Cardiac muscle cell (in vitro differentiated cells and primary cell): ENCODE results near the gene MORF4L1. TPM values are rescaled to one million over a fixed set of nuclear protein-coding genes. Genes with fewer than 3 reads are reported as not detected.

Experiments used
- DNase-seq, 2 donors: peaks; one replicate each; pipeline versions ENCODE4 v3.0.0 to v3.0.0-alpha.2; 2010 to 2017; ENCODE audit warnings: low read depth in 1 of 2, low spot score in 1 of 2
- H3K27ac ChIP-seq: fragments of 200-600 bp; sonication (generic); 2 replicates; pipeline ENCODE4 v1.5.1; 2016
- H3K27me3 ChIP-seq: fragments of 200-600 bp; sonication (generic); 2 replicates; pipeline ENCODE4 v1.6.0; 2016; ENCODE audit warnings: control low read depth
- H3K36me3 ChIP-seq: fragments of 200-600 bp; sonication (generic); 2 replicates; pipeline ENCODE4 v1.5.1; 2016; ENCODE audit warnings: control low read depth
- H3K4me1 ChIP-seq: fragments of 200-600 bp; sonication (generic); 2 replicates; pipeline ENCODE4 v1.8.1; 2017; ENCODE audit warnings: low read depth, mild to moderate bottlenecking, mixed run types
- H3K4me3 ChIP-seq: fragments of 200-600 bp; sonication (generic); 2 replicates; pipeline ENCODE4 v1.5.1; 2016; ENCODE audit warnings: mild to moderate bottlenecking
- H3K9me3 ChIP-seq: fragments of 200-600 bp; sonication (generic); 2 replicates; pipeline ENCODE4 v1.5.1; 2017; ENCODE audit warnings: low read depth, mild to moderate bottlenecking, control low read depth
- polyA plus RNA-seq: library from polyadenylated mRNA; unstranded; fragments of >200 nt; fragmentation: Nextera tagmentation; extraction: Ambion mirVana; gene quantifications from 2 replicates; pipeline ENCODE4 v1.2.1, GENCODE V29; 2016
- total RNA-seq: library from RNA; depleted of rRNA; stranded (reverse); fragments of >200 nt; gene quantifications from 2 replicates; pipeline ENCODE4 v1.2.3, GENCODE V29; 2016
- TF ChIP-seq, protein P1 (sequence below): IDR thresholded peaks from 2 replicates; pipeline ENCODE4 v1.5.1; 2012; ENCODE audit warnings: low read depth, mild to moderate bottlenecking, low read length

The MORF4L1 gene
- total and polyA plus RNA-seq, 2 experiments from 2014 or later: 625 to 760 TPM

DNA sequence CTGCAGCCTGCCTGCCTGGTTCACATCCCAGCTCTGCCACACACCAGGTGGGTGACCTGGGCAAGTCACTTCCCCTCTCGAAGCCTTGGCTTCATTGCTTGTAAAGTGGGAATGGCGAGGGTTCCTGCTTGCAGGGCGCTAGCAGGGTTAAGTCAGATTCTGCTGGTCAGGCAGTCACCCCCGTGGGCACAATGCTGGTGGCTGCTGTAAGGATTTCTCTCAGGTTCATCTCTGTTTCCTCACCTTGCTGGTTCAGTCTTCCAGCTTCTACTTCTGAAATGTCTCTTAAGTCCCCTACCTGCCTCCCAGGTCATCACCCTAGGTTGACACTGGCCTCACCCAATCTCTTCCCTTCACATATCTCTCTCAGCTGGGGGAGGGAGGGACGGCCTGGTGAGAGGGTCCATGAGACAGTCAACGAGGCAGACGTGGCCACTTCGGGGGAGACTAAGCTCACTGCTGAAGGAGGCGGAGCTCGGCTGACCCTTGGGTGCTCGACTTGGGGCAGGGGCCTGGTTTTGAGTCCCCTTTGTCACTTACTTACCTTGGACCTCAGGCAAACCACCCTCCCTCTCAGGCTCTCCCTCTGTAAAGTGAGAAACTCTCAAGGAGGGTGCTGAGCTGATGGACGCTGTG, 60.6 kb downstream of the MORF4L1 start:
- no peaks in the 10 kb centered on the region for H3K36me3 ChIP-seq
- H3K4me3 ChIP-seq: no peak overlapping the region
- H3K4me1 ChIP-seq: no peaks in the 10 kb centered on the region
- no peak overlapping the region for H3K27ac ChIP-seq
- H3K9me3 ChIP-seq: no peaks in the 10 kb centered on the region
- no peak for DNase-seq
- TF ChIP-seq, protein P1, sequence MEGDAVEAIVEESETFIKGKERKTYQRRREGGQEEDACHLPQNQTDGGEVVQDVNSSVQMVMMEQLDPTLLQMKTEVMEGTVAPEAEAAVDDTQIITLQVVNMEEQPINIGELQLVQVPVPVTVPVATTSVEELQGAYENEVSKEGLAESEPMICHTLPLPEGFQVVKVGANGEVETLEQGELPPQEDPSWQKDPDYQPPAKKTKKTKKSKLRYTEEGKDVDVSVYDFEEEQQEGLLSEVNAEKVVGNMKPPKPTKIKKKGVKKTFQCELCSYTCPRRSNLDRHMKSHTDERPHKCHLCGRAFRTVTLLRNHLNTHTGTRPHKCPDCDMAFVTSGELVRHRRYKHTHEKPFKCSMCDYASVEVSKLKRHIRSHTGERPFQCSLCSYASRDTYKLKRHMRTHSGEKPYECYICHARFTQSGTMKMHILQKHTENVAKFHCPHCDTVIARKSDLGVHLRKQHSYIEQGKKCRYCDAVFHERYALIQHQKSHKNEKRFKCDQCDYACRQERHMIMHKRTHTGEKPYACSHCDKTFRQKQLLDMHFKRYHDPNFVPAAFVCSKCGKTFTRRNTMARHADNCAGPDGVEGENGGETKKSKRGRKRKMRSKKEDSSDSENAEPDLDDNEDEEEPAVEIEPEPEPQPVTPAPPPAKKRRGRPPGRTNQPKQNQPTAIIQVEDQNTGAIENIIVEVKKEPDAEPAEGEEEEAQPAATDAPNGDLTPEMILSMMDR: no peak
- H3K27me3 ChIP-seq: no peaks in the 10 kb centered on the region

DNA sequence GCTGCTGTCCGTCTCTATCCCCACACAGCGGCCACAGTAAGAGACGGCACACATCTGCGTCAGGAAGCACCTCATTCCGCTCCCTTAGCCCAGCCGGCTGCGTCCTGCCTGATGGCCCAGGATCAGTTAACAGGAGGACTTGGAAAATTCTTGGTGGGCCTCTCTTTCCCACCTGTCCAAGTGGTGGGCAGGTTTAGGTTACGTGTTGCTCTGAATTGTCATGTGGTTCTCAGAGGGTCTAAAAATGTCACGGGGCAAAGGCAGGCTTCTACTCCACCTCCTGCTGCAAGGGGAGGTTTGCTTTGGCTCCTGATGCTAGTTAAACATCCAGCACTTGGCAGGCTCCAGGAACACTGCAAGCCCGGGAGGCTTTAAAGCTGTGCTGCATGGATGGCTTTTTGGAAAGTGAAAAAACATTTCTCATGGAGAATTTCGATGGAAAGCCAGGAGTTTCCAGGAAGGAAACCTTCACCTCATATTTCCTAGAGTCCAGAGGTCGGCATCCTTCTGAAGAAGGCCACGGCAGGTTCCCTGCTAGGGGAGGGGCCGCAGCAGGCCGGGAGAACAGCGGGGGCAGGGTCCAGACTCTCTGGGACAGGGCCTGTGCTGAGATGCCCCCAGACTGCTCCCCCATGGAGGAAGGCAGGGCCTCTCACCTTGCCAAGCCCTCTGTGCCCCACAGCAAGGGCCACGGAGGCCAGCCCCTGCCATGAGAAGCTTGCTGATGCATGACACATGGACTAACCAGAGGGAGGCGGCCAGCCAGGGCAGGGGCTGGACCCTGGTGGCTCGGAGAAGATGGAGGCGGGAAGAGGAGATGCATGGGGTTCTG, 61.3 kb downstream of the MORF4L1 start:
- Histone ChIP-seq H3K27ac (no peak overlapping the region), H3K27me3 (no peaks in the 10 kb centered on the region), H3K4me3 (no peak overlapping the region), H3K4me1 (no peaks in the 10 kb centered on the region), H3K9me3 (no peaks in the 10 kb centered on the region), H3K36me3 (no peaks in the 10 kb centered on the region)
- TF ChIP-seq, protein P1: no peak
- peak in 1 of 2 donors; percentile 55 for DNase-seq

DNA sequence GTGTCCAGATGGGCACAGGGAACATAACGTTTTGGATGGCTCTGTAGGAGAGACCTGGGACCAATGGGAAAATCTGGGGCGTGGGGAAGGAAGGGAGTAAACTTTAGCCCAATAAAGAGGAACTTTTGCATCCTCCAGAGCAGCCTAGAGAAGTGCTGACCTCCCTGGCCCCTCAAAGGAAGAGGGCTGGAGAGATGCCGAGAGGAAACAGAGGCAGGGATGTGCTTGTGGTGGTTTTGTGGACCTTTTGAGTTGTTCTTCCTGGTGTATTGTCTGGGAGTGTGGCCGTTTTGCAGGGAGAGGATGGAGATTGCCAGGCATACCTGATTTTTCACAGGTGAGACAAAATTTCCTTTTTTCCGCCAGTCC, 61.9 kb downstream of the MORF4L1 start:
- Histone ChIP-seq H3K4me3 (no peak overlapping the region), H3K4me1 (no peaks in the 10 kb centered on the region), H3K36me3 (no peaks in the 10 kb centered on the region), H3K9me3 (no peaks in the 10 kb centered on the region), H3K27ac (no peak overlapping the region), H3K27me3 (no peaks in the 10 kb centered on the region)
- TF ChIP-seq, protein P1: no peak
- no peak for DNase-seq

DNA sequence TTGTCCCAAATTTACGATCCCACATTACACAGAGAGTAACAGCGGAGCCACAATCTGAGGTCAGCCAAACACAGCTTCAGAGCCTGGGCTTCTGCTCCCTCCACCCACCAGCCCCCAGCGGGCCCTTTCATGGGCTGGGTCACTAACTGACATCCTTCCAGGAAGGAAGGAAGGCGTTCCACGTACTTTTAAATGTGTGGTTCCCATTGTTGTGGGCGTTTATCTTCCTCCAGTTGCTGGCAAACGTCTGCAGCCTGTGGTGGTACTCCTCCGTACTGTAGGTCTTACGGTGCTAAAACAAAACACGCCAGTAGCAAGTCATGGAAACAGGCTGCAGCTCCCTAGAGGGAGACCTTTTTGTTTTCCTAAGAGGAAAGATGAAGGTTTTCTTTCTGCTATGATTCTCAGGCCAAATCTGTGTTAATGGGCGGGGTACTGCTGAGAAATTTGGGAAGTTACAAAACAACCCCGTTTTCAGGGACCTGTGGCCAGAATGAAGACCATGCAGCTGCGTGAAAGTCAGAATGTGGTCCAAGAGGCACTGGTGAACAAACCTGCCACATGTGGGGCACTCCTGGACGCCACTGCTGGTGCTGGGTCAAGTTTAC, 64.5 kb downstream of the MORF4L1 start:
- no peaks in the 10 kb centered on the region for H3K36me3 ChIP-seq
- H3K9me3 ChIP-seq: no peaks in the 10 kb centered on the region
- TF ChIP-seq, protein P1: no peak
- H3K27ac ChIP-seq: no peak overlapping the region
- no peak overlapping the region for H3K4me3 ChIP-seq
- no peaks in the 10 kb centered on the region for H3K27me3 ChIP-seq
- H3K4me1 ChIP-seq: no peaks in the 10 kb centered on the region
- DNase-seq: peak in 1 of 2 donors; percentile 86

DNA sequence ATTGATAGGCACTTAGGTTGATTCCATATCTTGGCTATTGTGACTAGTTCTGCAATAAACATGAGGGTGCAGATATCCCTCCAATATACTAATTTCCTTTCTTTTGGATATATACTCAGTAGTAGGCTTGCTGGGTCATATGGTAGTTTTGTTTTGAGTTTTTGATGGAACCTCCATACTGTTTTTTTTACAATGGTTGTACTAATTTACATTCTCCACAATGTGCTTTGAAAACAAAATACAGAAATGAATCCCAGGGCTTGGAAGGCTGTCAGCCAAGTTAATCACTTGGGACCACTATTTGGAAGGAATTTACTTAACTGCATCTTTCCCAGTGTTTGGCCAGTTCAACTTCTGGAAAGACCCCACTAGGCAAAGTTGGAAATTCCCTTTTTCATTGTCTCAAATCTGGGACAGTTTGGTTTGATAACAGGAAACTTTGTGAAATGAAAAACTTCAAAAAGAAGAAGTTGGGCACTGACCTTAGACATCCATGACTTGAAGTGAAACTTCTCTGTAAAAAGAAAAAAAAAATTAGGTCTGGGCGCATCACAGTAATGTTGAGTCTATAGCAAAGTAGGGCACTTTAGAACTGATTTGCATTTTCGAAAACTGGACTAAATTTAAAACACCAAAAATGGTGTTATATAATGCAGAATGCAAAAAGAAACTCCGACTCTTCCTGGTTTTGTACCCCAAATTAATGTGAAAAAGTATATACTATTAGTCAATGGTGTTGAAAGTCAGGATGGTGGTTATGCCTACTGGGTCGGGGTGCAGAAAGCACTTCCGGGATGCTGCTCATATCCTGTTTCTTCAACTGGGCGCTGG, 66.2 kb downstream of the MORF4L1 start:
- TF ChIP-seq, protein P1: no peak
- no peak for DNase-seq

More for the DNA sequence above, 66.2 kb downstream of the MORF4L1 start:
- H3K4me1 ChIP-seq: no peaks in the 10 kb centered on the region
- peaks cover 14% of the 10 kb centered on the region for H3K27me3 ChIP-seq
- no peaks in the 10 kb centered on the region for H3K36me3 ChIP-seq
- H3K4me3 ChIP-seq: no peak overlapping the region
- H3K9me3 ChIP-seq: no peaks in the 10 kb centered on the region
- no peak overlapping the region for H3K27ac ChIP-seq
